ENCODE data around the gene ALMS1. TPM values are rescaled to one million over a fixed set of nuclear protein-coding genes. Genes with fewer than 3 reads are reported as not detected.

Gene ALMS1
- total RNA-seq, 4 donors from 2014 or later: 31.3 to 36.1 (median 32.4) TPM

GRCh38 chr2:73376681-73377080 is 9.0 kb upstream of the ALMS1 start:
- 100% methylated on average over 2 of the region's 2 CpGs for WGBS

GRCh38 chr2:73383036-73383435 is 2.6 kb upstream of the ALMS1 start:
- Histone ChIP-seq H3K36me3 (no peaks in the 10 kb centered on the region), H3K27me3 (peaks cover 0 to 13% (median 2%) of the 10 kb centered on the region in 4 donors), H3K9me3 (no peaks in the 10 kb centered on the region), H3K27ac (replicated peaks in 1 of 4) (no peak overlapping the region), H3K4me3 (no peak overlapping the region), H3K4me1 (peaks cover 10 to 23% (median 20%) of the 10 kb centered on the region in 4 donors)
- 72% methylated on average over 3 of the region's 3 CpGs for WGBS
- no peak for TF ChIP-seq CTCF (IDR thresholded peaks at IDR 0.05)
- TF ChIP-seq EP300 (IDR thresholded peaks at IDR 0.05): no peak
- TF ChIP-seq POLR2A (IDR thresholded peaks at IDR 0.05; ENCODE audit: low read depth): no peak
- no peak for TF ChIP-seq POLR2AphosphoS5 (IDR thresholded peaks at IDR 0.05)
- DNase-seq (ENCODE audit: extremely low spot score): no peak
- intact Hi-C loops (cut with DNase I): loop anchor here (10.0 kb wide), 2 partner anchors 118 to 168 kb away; partner anchors contain the start of gene SMYD5

More at GRCh38 chr2:73376681-73377080, 9.0 kb upstream of the ALMS1 start:
- no peaks in the 10 kb centered on the region for H3K36me3 ChIP-seq
- H3K27me3 ChIP-seq: peaks cover 0 to 35% (median 2%) of the 10 kb centered on the region in 4 donors
- H3K27ac ChIP-seq (replicated peaks in 1 of 4): no peak overlapping the region
- no peak for DNase-seq (ENCODE audit: extremely low spot score)
- H3K9me3 ChIP-seq: no peaks in the 10 kb centered on the region
- H3K4me3 ChIP-seq: no peak overlapping the region
- no peaks in the 10 kb centered on the region for H3K4me1 ChIP-seq
- intact Hi-C loops (cut with DNase I): no loop called here
- TF ChIP-seq POLR2AphosphoS5 (IDR thresholded peaks at IDR 0.05) (no peak), CTCF (IDR thresholded peaks at IDR 0.05) (no peak), EP300 (IDR thresholded peaks at IDR 0.05) (no peak), POLR2A (IDR thresholded peaks at IDR 0.05; ENCODE audit: low read depth) (no peak)

GRCh38 chr2:73385123-73385503 is 523 bp upstream of the ALMS1 start:
- Histone ChIP-seq H3K27me3 (no peaks in the 10 kb centered on the region), H3K36me3 (no peaks in the 10 kb centered on the region), H3K4me1 (peaks cover 10 to 23% (median 20%) of the 10 kb centered on the region in 4 donors), H3K27ac (replicated peaks in 1 of 4) (peak overlapping the region; percentile 84 to 94 (median 90)), H3K9me3 (no peaks in the 10 kb centered on the region), H3K4me3 (peak overlapping the region; percentile 66 to 85 (median 75))
- TF ChIP-seq POLR2A (IDR thresholded peaks at IDR 0.05; ENCODE audit: low read depth): no peak
- no peak for TF ChIP-seq POLR2AphosphoS5 (IDR thresholded peaks at IDR 0.05)
- TF ChIP-seq CTCF (IDR thresholded peaks at IDR 0.05): no peak
- TF ChIP-seq EP300 (IDR thresholded peaks at IDR 0.05): no peak
- DNase-seq (ENCODE audit: extremely low spot score): no peak
- 5% methylated on average over 9 of the region's 9 CpGs for WGBS
- intact Hi-C loops (cut with DNase I): loop anchor here (10.0 kb wide), 2 partner anchors 120 to 170 kb away; partner anchors contain the start of gene SMYD5

GRCh38 chr2:73386342-73386868 is 769 bp downstream of the ALMS1 start:
- intact Hi-C loops (cut with DNase I): loop anchor here (10.0 kb wide), 2 partner anchors 122 to 172 kb away; partner anchors contain the start of gene SMYD5
- H3K9me3 ChIP-seq: no peaks in the 10 kb centered on the region
- TF ChIP-seq EP300 (IDR thresholded peaks at IDR 0.05) (no peak), POLR2AphosphoS5 (IDR thresholded peaks at IDR 0.05) (no peak), CTCF (IDR thresholded peaks at IDR 0.05) (peak in 1 of 3 experiments; percentile 0), POLR2A (IDR thresholded peaks at IDR 0.05; ENCODE audit: low read depth) (no peak)
- H3K27me3 ChIP-seq: no peaks in the 10 kb centered on the region
- DNase-seq (ENCODE audit: extremely low spot score): no peak
- H3K4me3 ChIP-seq: peak overlapping the region; percentile 66 to 85 (median 75)
- H3K36me3 ChIP-seq: no peaks in the 10 kb centered on the region
- peak overlapping the region; percentile 84 to 94 (median 90) for H3K27ac ChIP-seq (replicated peaks in 1 of 4)
- under 1% methylated on average over 16 of the region's 24 CpGs for WGBS
- H3K4me1 ChIP-seq: peaks cover 10 to 23% (median 20%) of the 10 kb centered on the region in 4 donors
